Transverse colon (tissue), 4 donors: ENCODE measurements around the gene IWS1.

Source experiments
- EP300 ChIP-seq: sonication (generic); formaldehyde crosslinking; IDR thresholded peaks from one replicate; pipeline ENCODE4 v1.6.1; 2017; ENCODE audit warnings: antibody characterized with exemption, low read depth
- POLR2A ChIP-seq: fragments of 450-650 bp; IDR thresholded peaks from one replicate; pipeline ENCODE4 v1.6.1; 2016; ENCODE audit warnings: antibody characterized with exemption, mild to moderate bottlenecking, moderate library complexity
- POLR2AphosphoS5 ChIP-seq, 3 donors: sonication (generic); formaldehyde crosslinking; IDR thresholded peaks; one replicate each; pipeline ENCODE4 v1.6.1; 2016; ENCODE audit warnings: antibody characterized with exemption in 3 of 3
- TF ChIP-seq, protein P1 (sequence below), 5 experiments: fragments of 200-600 bp in 3 of 5; fragments of 450-650 bp in 2 of 5; sonication (generic) in 3 of 5; IDR thresholded peaks; 1 replicate in 2 of 5; 2 replicates in 3 of 5; pipeline ENCODE4 v1.5.1; 2016 to 2017; ENCODE audit warnings: antibody characterized with exemption in 5 of 5, inconsistent platforms in 3 of 5, mild to moderate bottlenecking in 2 of 5, moderate library complexity in 1 of 5

DNA sequence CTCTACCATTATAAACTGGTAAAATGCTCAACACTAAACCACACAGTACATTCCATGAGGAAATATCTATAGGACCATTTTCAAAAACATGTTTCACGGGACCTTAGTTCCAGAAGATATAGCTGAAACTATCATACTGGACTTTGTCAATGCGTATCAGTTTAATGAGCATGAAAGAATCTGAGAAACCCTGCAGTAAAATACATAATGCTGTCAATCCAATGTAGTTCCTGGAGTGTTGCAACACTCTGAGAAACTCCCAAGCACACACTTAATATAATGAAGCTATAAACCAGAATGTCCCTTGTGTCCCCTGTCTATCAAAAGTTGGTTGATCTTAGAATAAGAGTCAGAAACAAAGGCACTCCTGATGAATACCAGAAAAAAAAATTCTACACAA, 16.2 kb downstream of the IWS1 start:
- TF ChIP-seq, protein P1, sequence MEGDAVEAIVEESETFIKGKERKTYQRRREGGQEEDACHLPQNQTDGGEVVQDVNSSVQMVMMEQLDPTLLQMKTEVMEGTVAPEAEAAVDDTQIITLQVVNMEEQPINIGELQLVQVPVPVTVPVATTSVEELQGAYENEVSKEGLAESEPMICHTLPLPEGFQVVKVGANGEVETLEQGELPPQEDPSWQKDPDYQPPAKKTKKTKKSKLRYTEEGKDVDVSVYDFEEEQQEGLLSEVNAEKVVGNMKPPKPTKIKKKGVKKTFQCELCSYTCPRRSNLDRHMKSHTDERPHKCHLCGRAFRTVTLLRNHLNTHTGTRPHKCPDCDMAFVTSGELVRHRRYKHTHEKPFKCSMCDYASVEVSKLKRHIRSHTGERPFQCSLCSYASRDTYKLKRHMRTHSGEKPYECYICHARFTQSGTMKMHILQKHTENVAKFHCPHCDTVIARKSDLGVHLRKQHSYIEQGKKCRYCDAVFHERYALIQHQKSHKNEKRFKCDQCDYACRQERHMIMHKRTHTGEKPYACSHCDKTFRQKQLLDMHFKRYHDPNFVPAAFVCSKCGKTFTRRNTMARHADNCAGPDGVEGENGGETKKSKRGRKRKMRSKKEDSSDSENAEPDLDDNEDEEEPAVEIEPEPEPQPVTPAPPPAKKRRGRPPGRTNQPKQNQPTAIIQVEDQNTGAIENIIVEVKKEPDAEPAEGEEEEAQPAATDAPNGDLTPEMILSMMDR (IDR thresholded peaks at IDR 0.05): no peak
- no peak for TF ChIP-seq POLR2A
- TF ChIP-seq POLR2AphosphoS5 (IDR thresholded peaks at IDR 0.05): peak in 1 of 3 donors; percentile 8
- TF ChIP-seq EP300: no peak
